Ascending aorta (tissue), 2 donors: ENCODE measurements around the gene KCNA3. TPM values are rescaled to one million over a fixed set of nuclear protein-coding genes. Genes with fewer than 3 reads are reported as not detected.

ENCODE experiments used
- DNase-seq, 2 donors: peaks; one replicate each; pipeline ENCODE4 v3.0.0-alpha.2; 2019; ENCODE audit warnings: low spot score in 2 of 2
- H3K27ac ChIP-seq, 2 donors: fragments of 200-600 bp; sonication (generic); one replicate each; pipeline ENCODE4 v1.5.1; 2016 to 2017; ENCODE audit warnings: mild to moderate bottlenecking in 1 of 2
- H3K27me3 ChIP-seq: fragments of 200-600 bp; sonication (generic); one replicate; pipeline ENCODE4 v1.5.1; 2017
- H3K36me3 ChIP-seq, 2 donors: fragments of 200-600 bp; sonication (generic); one replicate each; pipeline ENCODE4 v1.5.1; 2016
- H3K4me1 ChIP-seq, 2 donors: fragments of 200-600 bp; sonication (generic); one replicate each; pipeline ENCODE4 v1.5.1; 2016 to 2017; ENCODE audit warnings: mild to moderate bottlenecking in 1 of 2
- H3K4me3 ChIP-seq, 2 donors: fragments of 200-600 bp; sonication (generic); one replicate each; pipeline ENCODE4 v1.5.1; 2016 to 2017; ENCODE audit warnings: mild to moderate bottlenecking in 1 of 2
- H3K9me3 ChIP-seq, 2 donors: fragments of 200-600 bp; sonication (generic); one replicate each; pipeline ENCODE4 v1.5.1; 2016
- intact Hi-C: fragments of 100-400 bp; cut with DNase I; formaldehyde crosslinking; loops from one replicate; pipeline ENCODE4 v1.15.1; 2023
- total RNA-seq: library from RNA; depleted of rRNA; stranded (reverse); fragments of >200 nt; gene quantifications from one replicate; pipeline ENCODE4 v1.1.0, GENCODE V29; 2016
- TF ChIP-seq, protein P1 (sequence below), 3 experiments: fragments of 200-600 bp in 2 of 3; fragments of 450-650 bp in 1 of 3; sonication (generic) in 2 of 3; IDR thresholded peaks; one replicate each; pipeline ENCODE4 v1.5.1; 2016 to 2019; ENCODE audit warnings: antibody characterized with exemption in 3 of 3, mild to moderate bottlenecking in 1 of 3, moderate library complexity in 1 of 3

KCNA3 gene
- not detected for total RNA-seq

DNA sequence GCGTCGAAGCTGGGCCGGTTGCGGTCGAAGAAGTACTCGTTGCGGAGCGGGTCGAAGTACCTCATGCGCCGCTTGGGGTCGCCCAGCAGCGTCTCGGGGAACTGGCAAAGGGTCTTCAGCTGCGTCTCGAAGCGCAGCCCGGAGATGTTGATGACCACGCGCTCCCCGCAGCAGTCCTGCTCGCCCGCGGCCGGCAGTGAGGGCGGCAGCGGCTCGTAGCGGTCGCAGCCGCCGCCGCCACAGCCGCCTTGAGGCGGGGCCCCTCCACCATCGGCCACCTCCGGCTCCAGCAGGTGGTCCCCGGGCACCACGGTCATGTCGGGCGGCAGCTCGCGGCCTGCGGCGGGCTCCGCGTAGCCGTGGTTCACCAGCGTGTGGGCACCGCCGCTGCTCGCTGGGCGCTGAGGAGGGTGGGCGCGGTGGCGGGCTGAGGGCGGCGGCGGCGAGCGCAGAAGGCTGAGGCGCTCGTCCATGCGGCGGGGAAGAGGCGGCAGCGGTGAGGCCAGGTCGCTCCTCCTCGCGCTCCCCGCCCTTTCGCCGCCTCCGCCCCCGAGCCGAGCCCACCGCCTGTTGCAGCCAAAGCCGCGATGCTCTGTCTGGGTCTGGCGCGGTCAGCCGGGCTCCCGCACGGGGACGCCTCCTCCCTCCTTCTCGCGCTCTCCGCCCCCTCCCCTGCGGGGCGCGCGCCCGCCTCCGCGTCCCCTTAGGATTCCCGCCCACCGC is at the start of gene KCNA3:
TSS of gene KCNA3 (minus strand) at position 604 of the 723 bp plus-strand sequence. CDS start at position 473, 131 bp downstream.
- Histone ChIP-seq H3K9me3 (no peaks in the 10 kb centered on the region), H3K36me3 (no peaks in the 10 kb centered on the region), H3K4me1 (no peaks in the 10 kb centered on the region), H3K4me3 (peak within 1 kb of the TSS; percentile 45 to 56), H3K27me3 (peaks cover 25% of the 10 kb centered on the region), H3K27ac (no peak within 1 kb of the TSS)
- TF ChIP-seq, protein P1, sequence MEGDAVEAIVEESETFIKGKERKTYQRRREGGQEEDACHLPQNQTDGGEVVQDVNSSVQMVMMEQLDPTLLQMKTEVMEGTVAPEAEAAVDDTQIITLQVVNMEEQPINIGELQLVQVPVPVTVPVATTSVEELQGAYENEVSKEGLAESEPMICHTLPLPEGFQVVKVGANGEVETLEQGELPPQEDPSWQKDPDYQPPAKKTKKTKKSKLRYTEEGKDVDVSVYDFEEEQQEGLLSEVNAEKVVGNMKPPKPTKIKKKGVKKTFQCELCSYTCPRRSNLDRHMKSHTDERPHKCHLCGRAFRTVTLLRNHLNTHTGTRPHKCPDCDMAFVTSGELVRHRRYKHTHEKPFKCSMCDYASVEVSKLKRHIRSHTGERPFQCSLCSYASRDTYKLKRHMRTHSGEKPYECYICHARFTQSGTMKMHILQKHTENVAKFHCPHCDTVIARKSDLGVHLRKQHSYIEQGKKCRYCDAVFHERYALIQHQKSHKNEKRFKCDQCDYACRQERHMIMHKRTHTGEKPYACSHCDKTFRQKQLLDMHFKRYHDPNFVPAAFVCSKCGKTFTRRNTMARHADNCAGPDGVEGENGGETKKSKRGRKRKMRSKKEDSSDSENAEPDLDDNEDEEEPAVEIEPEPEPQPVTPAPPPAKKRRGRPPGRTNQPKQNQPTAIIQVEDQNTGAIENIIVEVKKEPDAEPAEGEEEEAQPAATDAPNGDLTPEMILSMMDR (IDR thresholded peaks at IDR 0.05): no peak
- DNase-seq: peak in 1 of 2 donors; percentile 63
- intact Hi-C loops: no loop called here

DNA sequence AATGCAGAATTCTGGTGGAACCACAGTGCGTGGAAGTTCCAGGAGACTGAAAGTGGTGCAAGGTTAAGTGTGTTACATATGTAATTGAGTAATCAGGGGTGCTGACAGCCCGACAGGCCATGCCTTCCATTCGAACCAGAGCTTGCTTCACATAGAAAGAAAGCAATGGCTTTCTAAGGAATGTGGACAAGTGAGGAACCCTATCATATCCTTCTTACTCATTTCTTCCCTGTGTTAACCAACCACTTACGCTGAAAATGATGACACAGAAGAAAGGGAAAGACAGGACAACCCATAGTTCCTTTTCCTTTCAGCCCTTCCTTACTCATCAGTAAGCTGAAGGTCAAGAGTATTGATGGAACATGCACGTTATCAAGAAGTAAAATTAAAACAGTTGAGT is 48.1 kb upstream of the KCNA3 start:
- DNase-seq: no peak
- H3K4me3 ChIP-seq: no peak overlapping the region
- TF ChIP-seq, protein P1 (IDR thresholded peaks at IDR 0.05): no peak
- H3K27me3 ChIP-seq: no peaks in the 10 kb centered on the region
- no peak overlapping the region for H3K27ac ChIP-seq
- no peaks in the 10 kb centered on the region for H3K9me3 ChIP-seq
- no peaks in the 10 kb centered on the region for H3K4me1 ChIP-seq
- no peaks in the 10 kb centered on the region for H3K36me3 ChIP-seq
- intact Hi-C loops: no loop called here

DNA sequence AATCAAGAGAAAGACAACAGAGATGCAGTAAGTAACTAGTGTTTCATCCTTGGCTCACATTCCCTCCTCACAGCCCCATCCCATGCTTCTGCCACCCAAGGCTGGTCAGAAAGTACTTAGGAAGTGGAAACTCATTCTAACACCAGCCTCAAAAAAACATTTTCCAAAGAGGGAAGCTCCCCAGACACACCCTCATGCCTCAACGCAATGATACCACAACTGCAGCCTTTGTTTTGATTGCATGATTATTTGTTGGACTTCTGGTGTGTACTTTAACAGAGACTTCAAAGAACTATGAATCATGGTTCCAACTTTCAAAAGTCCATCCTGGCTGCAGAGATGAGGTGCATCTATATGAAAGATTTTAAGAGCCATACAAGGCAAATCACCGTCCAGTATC is 45.2 kb upstream of the KCNA3 start:
- Histone ChIP-seq H3K27ac (no peak overlapping the region), H3K36me3 (no peaks in the 10 kb centered on the region), H3K27me3 (no peaks in the 10 kb centered on the region), H3K9me3 (no peaks in the 10 kb centered on the region), H3K4me3 (no peak overlapping the region), H3K4me1 (no peaks in the 10 kb centered on the region)
- no peak for DNase-seq
- TF ChIP-seq, protein P1 (IDR thresholded peaks at IDR 0.05): no peak
- intact Hi-C loops: no loop called here

DNA sequence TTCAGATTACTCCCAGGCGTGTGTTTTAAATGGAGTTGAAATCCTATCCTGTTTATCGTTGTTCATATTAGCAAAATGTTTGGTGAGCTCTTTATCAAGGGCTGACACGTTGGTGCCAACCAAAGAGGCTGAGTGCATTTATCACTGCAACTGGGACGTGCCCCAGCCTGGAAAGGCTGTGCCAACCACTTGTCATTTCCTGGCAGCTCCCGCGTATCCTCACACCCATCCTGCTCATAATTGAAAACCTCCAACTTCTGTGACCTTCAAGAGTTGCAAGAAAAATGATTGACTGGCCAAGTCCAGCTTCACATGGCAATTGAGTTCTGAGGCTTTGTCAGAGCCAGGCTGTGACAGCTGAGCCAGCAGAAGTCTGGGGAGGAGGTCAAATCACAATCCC is 43.7 kb upstream of the KCNA3 start:
- Histone ChIP-seq H3K27me3 (no peaks in the 10 kb centered on the region), H3K9me3 (no peaks in the 10 kb centered on the region), H3K27ac (no peak overlapping the region), H3K36me3 (no peaks in the 10 kb centered on the region), H3K4me3 (no peak overlapping the region), H3K4me1 (no peaks in the 10 kb centered on the region)
- TF ChIP-seq, protein P1 (IDR thresholded peaks at IDR 0.05): no peak
- no peak for DNase-seq
- intact Hi-C loops: no loop called here

DNA sequence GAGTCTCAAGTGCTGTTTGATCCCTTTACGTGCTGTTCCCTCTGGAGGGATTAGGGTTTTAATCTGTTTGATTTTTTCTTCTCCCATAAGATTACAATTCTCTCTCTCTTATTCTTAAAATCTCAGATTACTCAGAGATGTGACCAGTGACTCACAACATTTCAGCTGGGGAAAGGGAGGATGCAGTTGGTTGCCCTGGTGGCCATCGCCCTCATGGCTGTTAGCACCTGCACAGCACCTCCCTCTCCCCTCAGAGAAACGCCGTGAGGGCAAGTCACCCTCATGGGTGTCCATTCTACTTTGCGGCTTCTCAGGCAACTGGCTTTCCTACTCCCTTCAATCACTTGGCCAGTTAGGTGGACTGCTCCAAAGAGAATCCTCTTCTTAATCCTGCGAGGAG is 42.4 kb upstream of the KCNA3 start:
- Histone ChIP-seq H3K4me1 (no peaks in the 10 kb centered on the region), H3K27me3 (no peaks in the 10 kb centered on the region), H3K9me3 (no peaks in the 10 kb centered on the region), H3K36me3 (no peaks in the 10 kb centered on the region), H3K4me3 (no peak overlapping the region), H3K27ac (no peak overlapping the region)
- intact Hi-C loops: no loop called here
- TF ChIP-seq, protein P1 (IDR thresholded peaks at IDR 0.05): no peak
- DNase-seq: no peak
